ENCODE data around the gene AIRE. TPM values are rescaled to one million over a fixed set of nuclear protein-coding genes. Genes with fewer than 3 reads are reported as not detected.

Gene AIRE
- total and polyA plus RNA-seq, 12 donors = 0.06 to 1.1 (median 0.09) TPM; not detected in 8

GRCh38 chr21:44319407-44320065 lies 33.9 kb downstream of the AIRE start:
- 92 to 96% (median 94%) methylated on average over 22 to 35 of the region's 35 CpGs for WGBS, 4 donors
- Histone ChIP-seq H3K27me3 (no peaks in the 10 kb centered on the region), H3K4me1 (replicated peaks in 1 of 2) (no peaks in the 10 kb centered on the region), H3K36me3 (replicated peaks in 1 of 2) (peaks cover 0 to 61% of the 10 kb centered on the region in 2 donors), H3K4me3 (no peak overlapping the region), H3K27ac (no peak overlapping the region), H3K9me3 (replicated peaks in 1 of 3) (no peaks in the 10 kb centered on the region)
- TF ChIP-seq CTCF (IDR thresholded peaks at IDR 0.05) (no peak), POLR2A (IDR thresholded peaks at IDR 0.05) (no peak)
- intact Hi-C loops (cut with DNase I) = loop anchor here in 1 of 2 donors (10.0 kb wide), 1 partner anchor 145 kb away; no protein-coding TSS in a partner anchor
- DNase-seq = no peak

DNA sequence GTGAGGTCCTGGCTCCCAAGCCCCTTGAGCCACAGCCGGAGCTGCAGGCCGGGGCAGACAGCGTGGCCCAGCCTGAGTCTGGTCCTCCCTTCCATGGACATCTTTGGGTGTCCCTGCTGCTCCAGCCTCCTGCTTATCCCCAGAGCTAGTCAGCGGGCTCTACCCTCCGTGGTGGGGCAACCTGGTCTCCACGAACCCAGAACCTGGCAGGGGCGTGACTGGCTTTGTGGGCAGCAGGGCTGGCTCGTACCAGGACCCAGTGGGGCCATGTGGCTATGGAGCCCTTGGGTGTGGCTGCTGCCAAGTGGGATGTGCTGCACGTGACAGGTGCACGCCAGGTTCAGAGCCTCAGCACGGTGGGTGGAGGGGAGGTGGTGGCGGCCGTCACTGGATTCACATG lies 35.2 kb downstream of the AIRE start:
- H3K27me3 ChIP-seq = no peaks in the 10 kb centered on the region
- 60 to 98% (median 97%) methylated on average over 1 to 13 of the region's 13 CpGs for whole genome bisulfite sequencing, 4 donors
- H3K9me3 ChIP-seq (replicated peaks in 1 of 3) = no peaks in the 10 kb centered on the region
- H3K4me3 ChIP-seq = no peak overlapping the region
- no peak for DNase-seq
- no peak for TF ChIP-seq POLR2A (IDR thresholded peaks at IDR 0.05)
- no peak for TF ChIP-seq CTCF (IDR thresholded peaks at IDR 0.05)
- H3K27ac ChIP-seq = no peak overlapping the region
- no peaks in the 10 kb centered on the region for H3K4me1 ChIP-seq (replicated peaks in 1 of 2)
- intact Hi-C loops (cut with DNase I) = loop anchor here in 1 of 2 donors (10.0 kb wide), 1 partner anchor 144 kb away; no protein-coding TSS in a partner anchor
- H3K36me3 ChIP-seq (replicated peaks in 1 of 2) = peaks cover 0 to 72% of the 10 kb centered on the region in 2 donors

GRCh38 chr21:44321846-44322450 lies 36.3 kb downstream of the AIRE start:
- Histone ChIP-seq H3K4me1 (replicated peaks in 1 of 2) (no peaks in the 10 kb centered on the region), H3K27ac (no peak overlapping the region), H3K9me3 (replicated peaks in 1 of 3) (no peaks in the 10 kb centered on the region), H3K27me3 (no peaks in the 10 kb centered on the region), H3K36me3 (replicated peaks in 1 of 2) (peaks cover 0 to 69% of the 10 kb centered on the region in 2 donors), H3K4me3 (no peak overlapping the region)
- TF ChIP-seq CTCF (IDR thresholded peaks at IDR 0.05) (no peak), POLR2A (IDR thresholded peaks at IDR 0.05) (no peak)
- intact Hi-C loops (cut with DNase I) = loop anchor here in 1 of 2 donors (10.0 kb wide), 1 partner anchor 143 kb away; no protein-coding TSS in a partner anchor
- 88 to 96% (median 93%) methylated on average over 3 to 23 of the region's 23 CpGs for WGBS, 4 donors
- no peak for DNase-seq

DNA sequence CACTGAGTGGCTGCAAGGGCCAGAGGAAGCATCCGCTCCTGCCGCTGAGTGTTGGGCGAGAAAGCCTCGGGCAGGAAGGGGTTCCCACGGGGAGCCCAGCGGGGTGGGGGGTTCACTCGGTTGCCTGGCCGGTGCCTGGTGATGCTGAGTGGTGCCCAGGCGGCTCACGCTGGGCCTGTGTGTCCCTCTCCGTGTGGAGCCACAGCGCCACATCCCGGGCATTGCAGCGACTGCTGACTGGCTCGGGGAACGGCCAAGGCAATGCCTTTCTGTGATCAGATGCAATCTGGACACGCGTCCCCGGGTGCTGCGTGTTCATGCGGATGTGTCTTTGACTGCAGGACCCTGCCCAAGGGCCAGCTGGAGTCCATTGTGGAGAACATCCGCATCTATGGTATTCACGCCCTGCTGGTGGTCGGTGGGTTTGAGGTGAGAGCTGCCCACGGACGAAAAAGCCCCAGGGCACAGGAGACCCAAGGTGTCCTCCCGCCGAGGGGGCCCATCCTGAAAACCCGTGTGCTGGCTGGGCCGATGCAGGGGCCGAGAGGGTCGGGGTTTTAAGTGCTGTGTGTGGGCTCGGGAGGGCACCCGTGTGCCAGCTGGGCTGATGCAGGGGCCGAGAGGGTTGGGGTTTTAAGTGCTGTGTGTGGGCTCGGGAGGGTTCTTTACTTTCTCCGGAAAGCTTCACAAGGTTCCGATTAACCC lies 37.1 kb downstream of the AIRE start:
- intact Hi-C loops (cut with DNase I) = loop anchor here in 1 of 2 donors (10.0 kb wide), 1 partner anchor 142 kb away; no protein-coding TSS in a partner anchor
- no peak for DNase-seq
- H3K36me3 ChIP-seq (replicated peaks in 1 of 2) = peaks cover 0 to 61% of the 10 kb centered on the region in 2 donors

More for the DNA sequence above, 37.1 kb downstream of the AIRE start:
- H3K9me3 ChIP-seq (replicated peaks in 1 of 3) = no peaks in the 10 kb centered on the region
- no peak overlapping the region for H3K4me3 ChIP-seq
- WGBS, 4 donors = 92 to 95% (median 93%) methylated on average over 19 to 38 of the region's 38 CpGs
- no peak for TF ChIP-seq CTCF (IDR thresholded peaks at IDR 0.05)
- TF ChIP-seq POLR2A (IDR thresholded peaks at IDR 0.05) = no peak
- H3K4me1 ChIP-seq (replicated peaks in 1 of 2) = no peaks in the 10 kb centered on the region
- H3K27me3 ChIP-seq = no peaks in the 10 kb centered on the region
- H3K27ac ChIP-seq = no peak overlapping the region

Data from adrenal gland (tissue), 12 donors.